NCI-H1694 (cell line): ENCODE data around the gene ABCB8.

ENCODE experiments used
- DNase-seq: peaks from one replicate; lab custom pipeline; 2025; lab: John Stamatoyannopoulos, UW

Gene ABCB8

DNA sequence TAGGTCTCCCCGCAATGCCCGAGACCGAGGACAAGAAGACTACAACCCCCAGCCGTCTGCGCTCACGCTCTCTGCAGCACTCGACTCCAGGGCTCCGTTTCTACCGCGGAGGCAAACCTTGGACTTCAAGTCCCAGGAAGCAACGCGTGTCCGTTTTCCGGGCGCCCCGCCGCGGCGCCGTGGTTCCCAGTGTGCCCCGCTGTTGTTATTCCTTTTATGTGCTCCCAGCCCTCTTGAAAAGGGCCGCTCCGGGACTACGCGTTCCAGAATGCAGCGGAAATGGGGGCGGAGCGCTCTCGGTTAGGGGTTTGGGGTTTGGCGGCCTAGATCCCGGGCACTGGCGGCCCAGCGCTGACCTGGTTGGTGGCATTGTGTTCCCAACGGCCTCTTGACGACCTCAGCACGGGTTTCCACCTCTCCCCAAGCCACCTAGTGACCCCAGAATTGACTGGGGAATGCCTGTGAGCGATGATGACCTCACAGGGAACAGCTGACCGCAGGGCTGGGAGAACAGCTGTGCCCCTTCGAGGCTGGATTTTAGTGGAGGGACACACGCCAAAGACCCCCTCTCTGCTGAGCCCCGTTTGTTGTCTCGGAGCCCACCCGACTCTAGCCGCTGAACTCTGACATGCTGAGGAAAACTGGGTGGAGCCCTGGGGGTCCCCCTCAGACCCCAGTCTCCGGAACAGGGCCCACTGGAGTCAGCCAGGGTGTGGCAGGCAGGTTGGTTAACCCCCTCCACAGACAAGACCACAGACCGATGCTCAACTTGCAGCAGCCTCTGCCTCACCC is 29.9 kb downstream of the ABCB8 start:
- DNase-seq = peak; percentile 99

- DNase-seq = no peak
Observed at GRCh38 chr7:151058781-151059366, 30.6 kb downstream of the ABCB8 start.

DNA sequence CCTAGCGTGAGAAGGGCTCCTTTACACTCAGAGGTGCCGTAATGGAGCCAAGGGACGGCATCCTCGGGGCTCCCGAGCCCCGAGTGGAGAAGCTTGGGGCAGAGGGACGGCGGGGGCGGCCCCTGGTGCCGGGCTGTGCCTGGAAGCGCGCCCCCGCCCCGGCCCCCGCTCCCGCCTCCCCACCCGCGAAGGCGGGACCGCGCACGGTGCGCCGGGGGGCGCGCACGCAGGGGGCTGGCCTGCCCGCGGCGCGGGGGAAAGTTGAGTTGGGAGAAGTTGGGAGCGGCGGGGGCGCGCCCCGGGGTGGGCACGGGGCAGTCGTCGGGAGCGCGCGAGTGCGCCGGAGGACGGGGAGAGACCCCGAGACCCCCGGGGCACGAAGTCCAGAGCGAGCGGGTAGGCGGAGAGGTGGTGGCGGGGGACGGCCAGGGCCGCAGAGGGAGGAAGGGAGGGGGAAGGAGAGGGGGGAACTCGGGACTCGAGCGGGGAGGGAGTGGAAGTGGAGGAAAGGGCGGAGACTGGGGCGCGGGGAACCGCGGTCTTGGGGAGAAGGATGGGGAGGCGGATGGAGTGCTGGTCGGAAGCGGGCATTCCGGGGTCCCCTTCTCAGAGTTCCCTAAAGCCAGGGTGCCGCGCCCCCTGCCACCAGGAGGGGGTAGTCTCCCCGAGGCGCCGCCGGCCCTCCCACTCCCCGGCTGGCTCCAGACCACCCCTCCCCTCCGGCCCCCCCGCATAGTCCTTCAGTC is 31.3 kb downstream of the ABCB8 start, which contains the start of gene SLC4A2:
SLC4A2 (plus strand) TSS at position 223 of the 746 bp plus-strand sequence. CDS start 2,399 bp downstream, outside the sequence.
- peak; percentile 37 for DNase-seq

- no peak for DNase-seq
Observed at GRCh38 chr7:151060113-151060415, 31.8 kb downstream of the ABCB8 start.

GRCh38 chr7:151060416-151061212 is 32.4 kb downstream of the ABCB8 start:
- DNase-seq = peak; percentile 45

DNA sequence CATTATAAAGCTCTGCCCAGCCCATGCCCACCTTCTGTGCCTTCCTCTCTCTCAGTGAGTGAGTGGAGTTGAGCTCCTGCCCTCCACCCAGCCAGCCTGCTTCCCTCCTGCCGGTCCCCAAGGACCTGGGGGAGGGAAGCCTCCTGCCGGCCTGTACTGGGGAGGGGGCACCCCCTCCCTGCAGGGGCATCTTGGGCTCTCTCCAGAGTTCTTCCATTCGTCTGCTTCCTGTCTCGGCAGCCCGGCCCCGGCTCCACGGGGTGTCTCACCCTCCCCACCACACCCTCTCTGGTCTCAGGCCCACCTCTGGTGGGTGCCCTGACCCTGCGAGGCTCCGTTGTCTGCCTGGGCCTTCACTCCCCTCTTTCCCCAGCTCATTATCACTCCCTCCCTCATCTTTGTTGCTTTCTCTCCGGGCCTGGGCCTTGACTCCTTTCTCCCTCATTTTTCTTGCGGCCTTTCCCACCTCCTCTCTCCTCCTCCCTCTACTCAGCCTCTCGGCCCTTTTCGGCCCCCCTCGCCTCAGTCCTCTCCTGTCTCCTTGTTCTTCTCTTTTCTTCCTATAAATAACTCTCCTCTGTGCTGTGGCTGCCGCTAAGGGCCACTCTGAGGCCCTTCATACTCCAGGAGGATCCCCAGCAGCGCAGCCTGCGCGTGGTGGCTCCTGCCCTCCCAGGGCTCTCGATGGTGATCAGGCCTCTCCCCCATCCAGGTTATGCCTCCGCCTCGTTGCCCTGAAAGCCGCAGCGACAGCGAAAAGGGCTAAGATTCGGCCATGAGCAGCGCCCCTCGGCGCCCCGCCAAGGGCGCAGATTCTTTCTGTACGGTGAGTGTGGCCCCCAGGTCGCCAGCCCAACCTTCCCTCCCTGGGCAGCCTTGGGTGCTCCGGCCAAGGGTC is 33.2 kb downstream of the ABCB8 start:
- no peak for DNase-seq

DNA sequence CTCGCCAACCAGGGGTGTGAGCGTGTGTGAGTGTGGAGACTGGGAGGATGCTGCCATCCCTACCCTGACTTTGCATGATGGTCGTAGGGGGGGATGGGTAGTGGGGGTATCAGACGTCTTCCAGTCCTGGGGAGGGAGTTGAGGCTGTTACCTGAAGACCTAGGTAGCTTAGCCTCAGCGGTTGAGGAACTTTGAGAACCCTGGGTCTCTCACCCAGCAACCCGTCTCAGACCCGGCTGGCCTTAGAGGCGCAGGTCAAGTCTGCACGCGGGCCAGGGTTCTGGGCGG is 33.8 kb downstream of the ABCB8 start:
- DNase-seq = no peak

DNA sequence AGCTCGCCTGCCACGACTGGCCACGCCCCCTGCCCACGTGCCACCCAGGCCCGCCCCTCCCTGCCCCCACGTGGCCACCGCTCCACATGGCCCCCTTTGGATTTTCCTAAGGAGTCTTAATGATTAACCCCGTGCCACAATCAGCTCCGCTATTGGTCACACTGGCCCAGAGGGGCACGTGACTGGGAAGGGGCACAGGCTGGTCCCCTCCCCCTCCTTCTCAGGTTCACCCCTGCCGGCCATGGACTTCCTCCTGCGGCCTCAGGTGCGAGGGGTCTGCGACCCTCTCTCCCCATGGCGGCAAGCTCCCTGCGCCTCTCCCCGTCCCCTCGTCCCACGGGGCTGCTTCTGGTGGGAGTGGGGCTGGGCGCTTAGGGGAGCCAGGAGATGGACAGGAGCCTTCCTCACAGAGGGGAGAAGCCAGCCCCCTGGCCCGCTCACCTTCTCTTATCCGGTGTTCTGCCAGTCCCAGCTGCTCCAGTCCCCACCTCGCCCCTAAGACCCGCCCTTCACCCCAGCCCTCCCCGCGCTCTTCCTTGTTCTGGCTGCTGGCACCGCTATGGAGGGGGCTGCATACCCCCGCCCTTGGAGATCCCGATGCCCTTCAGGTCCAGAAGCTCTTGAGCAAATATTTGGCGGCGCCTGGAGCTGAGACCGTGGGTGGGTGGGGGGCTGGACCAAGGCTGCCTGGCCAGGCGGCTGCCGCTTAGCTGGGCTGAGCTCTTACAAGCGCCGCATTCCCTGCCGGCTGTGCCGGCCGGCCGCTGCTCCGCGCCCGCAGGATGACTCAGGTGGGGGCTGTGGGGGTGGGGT is 34.4 kb downstream of the ABCB8 start:
- no peak for DNase-seq

- no peak for DNase-seq
Observed at GRCh38 chr7:151063212-151063561, 34.9 kb downstream of the ABCB8 start.

GRCh38 chr7:151064454-151064853 is 36.2 kb downstream of the ABCB8 start:
- DNase-seq = no peak

DNA sequence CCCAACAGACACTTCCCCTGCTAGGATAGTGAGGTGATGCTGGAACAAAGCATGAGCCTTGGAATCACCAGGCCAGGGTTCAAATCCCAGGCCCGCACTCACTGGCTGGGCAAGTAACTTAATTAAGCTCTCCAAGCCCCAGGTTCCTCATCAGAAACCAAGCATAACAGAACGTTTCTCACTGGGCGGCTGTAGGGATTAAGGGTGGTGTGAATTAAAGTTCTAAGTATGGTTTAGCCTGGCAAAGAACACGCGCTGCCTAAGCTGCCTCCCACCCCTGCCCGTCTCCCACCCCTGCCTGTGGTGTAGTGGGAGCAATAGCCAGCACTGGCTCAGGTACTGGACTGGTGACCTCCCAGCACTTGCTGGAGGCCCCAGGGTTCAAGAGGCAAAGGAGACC is 36.7 kb downstream of the ABCB8 start:
- DNase-seq = no peak

GRCh38 chr7:151065516-151065915 is 37.3 kb downstream of the ABCB8 start:
- no peak for DNase-seq

DNA sequence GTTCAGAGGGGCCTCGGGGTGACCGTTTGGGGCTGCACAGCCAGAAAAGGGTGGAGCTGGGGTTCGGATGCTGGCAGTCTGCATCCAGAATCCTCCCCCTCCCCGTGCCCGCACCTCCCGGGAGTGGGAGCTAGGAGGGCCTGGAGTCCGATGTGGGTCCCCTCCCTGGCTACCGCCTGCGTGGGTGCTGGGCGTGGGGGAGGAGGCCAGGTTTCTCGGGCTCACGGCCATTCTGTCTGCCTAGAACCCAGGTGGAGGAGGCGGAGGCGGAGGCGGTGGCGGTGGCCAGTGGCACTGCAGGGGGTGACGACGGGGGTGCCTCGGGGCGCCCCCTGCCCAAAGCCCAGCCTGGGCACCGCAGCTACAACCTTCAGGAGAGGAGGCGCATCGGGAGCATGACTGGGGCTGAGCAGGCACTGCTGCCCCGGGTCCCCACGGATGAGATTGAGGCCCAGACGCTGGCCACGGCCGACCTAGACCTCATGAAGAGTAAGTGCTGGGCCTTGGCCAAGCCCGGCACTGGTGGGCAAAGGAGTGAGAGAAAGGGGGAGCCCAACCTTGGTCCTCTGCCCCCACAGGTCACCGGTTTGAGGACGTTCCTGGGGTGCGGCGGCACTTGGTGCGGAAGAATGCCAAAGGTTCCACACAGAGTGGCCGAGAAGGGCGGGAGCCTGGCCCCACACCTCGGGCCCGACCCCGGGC is 38.2 kb downstream of the ABCB8 start:
- DNase-seq = no peak

- no peak for DNase-seq
Observed at GRCh38 chr7:151068069-151068773, 40.0 kb downstream of the ABCB8 start.

GRCh38 chr7:151069841-151070573 is 41.8 kb downstream of the ABCB8 start:
- DNase-seq = no peak

- no peak for DNase-seq
Observed at GRCh38 chr7:151070574-151070960, 42.3 kb downstream of the ABCB8 start.

DNA sequence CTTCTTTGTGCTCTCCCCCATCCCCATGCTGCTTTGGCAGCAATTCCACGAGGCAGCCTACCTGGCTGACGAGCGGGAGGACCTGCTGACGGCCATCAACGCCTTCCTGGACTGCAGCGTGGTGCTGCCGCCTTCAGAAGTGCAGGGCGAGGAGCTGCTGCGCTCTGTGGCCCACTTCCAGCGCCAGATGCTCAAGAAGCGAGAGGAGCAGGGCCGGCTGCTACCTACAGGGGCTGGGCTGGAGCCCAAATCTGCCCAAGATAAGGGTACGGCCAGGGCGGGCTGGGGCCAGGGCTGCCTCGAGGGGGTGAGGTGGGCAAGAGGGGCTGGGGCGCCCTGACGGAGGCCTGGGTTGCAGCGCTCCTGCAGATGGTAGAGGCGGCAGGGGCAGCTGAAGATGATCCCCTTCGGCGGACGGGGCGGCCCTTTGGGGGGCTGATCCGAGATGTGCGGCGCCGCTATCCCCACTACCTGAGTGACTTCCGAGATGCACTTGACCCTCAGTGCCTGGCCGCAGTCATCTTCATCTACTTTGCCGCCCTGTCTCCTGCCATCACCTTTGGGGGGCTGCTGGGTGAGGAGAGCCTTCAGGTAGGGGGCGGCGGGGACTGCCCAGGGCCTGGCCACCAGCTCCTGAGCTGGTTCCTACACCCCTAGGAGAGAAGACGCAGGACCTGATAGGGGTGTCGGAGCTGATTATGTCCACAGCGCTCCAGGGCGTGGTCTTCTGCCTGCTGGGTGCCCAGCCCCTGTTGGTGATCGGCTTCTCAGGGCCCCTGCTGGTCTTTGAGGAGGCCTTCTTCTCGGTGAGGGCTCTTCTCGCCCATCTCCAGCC is 43.0 kb downstream of the ABCB8 start:
- no peak for DNase-seq

DNA sequence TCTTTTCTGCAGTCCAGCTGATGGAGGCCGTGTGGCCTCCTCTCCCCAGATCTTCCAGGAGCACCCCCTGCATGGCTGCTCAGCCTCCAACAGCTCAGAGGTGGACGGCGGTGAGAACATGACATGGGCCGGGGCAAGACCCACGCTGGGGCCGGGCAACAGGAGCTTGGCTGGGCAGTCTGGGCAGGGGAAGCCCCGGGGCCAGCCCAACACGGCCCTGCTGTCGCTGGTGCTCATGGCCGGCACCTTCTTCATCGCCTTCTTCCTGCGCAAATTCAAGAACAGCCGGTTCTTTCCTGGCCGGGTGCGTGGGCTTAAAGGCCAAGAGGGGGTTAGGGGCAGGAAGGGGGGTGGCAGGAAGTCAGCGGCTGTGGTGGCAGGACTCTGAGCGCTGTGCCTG is 45.7 kb downstream of the ABCB8 start:
- no peak for DNase-seq
